HG03135 (cell line): ENCODE results near the gene OR5J2.
"Not testable (repeated sequence)": the region's sequence is repeated elsewhere in the genome, so short reads cannot be mapped to it uniquely, and the experiment has no call there.

Experiments
- ATAC-seq: cut with Tn5 transposase; IDR thresholded peaks from one replicate; pipeline ENCODE4 v1.9.1; 2021; ENCODE audit warnings: mild to moderate bottlenecking, moderate library complexity; ENCODE audit not compliant: unreplicated experiment

Gene OR5J2

DNA sequence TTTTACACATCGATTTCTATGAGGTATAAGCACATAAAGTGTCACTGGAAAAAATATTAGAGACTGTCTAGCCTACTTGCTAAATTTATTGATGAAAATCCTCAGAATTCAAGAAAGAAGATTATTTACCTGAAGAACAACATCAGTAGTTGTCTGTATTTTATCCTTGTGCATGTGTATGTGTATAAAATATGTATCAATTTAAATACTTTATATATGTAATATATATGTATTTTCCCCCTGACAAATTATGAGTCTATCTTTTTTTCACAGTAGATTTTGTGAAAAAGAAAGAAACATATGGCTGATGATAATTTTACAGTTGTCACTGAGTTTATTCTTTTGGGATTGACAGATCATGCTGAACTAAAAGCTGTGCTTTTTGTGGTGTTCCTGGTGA lies at the start of gene OR5J2:
Gene OR5J2 (plus strand): TSS at position 301 of the 400 bp plus-strand sequence. CDS start 0 bp downstream, at position 301.
- no peak for ATAC-seq

DNA sequence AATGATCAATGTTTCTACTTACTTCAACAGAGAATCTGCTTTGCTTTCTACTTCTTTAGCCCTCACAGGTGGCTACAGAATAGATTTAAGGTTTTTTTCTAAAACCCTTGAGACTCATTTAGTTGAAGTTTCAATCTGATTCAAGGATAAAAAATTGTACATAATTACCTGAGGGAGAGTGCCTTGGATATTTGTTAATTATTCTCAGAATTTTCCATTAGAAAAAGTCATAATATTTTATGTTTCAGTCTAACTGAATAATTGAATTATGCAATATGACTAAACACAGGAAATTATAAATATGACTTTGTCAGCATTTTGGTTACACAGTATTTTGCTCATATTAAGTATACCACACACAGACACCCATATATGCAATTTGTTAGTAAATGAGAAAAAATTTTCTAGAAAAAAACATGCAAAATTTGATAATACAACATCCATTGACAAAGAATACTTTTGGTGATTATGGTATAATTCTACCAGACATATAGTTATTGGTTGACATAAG lies 36.2 kb upstream of the OR5J2 start, which contains the start of gene OR8J3:
Gene OR8J3 (minus strand): TSS at position 51 of the 511 bp plus-strand sequence. CDS start 2,483 bp downstream, outside the sequence.
- no peak for ATAC-seq

DNA sequence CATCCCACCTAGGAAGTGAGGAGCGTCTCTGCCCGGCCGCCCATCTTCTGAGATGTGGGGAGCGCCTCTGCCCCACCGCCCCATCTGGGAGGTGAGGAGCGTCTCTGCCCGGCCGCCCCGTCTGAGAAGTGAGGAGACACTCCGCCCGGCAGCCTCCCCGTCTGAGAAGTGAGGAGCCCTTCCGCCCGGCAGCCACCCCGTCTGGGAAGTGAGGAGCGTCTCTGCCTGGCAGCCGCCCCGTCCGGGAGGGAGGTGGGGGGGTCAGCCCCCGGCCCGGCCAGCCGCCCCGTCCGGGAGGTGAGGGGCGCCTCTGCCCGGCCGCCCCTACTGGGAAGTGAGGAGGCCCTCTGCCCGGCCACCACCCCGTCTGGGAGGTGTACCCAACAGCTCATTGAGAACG lies 32.7 kb upstream of the OR5J2 start:
- not testable (repeated sequence) for ATAC-seq

DNA sequence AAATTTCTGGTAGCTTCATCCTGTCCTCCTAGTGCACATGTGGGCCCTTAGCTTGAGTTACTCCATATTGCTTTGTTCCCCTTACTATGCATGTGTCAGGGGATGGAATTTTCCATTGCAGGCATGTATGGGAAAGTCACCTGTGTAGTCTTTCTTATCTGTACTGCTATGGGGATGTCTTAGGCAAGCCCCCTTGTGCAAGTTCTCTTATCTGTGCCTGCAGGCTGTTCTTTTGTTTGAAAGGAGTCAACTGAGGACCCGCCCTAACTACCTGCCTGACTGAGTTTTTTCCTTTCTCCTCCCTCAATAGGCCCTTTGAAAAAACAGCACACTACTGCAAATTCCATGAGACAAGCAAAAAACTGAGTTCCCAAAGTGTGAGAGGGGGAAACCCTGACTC lies 25.0 kb upstream of the OR5J2 start:
- ATAC-seq: no peak

DNA sequence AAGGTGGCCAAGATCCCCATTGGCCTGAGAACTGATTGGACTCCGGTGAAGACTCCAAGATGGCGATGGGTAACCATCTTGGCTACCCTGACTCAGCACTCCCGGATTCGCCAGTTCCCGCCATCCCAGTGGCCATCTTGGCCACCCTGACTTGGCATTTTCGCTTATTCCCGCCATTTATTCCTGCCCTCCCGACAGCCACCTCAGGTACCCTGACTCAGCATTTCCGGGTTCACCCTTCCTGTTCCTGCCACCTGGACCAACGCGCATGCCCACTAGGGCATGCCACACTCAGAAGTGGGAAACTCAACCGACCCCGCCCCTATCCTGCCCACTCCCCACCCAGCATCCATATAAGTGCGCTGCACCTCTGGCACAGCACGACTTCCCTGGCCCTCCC lies 24.1 kb upstream of the OR5J2 start:
- ATAC-seq: no peak

DNA sequence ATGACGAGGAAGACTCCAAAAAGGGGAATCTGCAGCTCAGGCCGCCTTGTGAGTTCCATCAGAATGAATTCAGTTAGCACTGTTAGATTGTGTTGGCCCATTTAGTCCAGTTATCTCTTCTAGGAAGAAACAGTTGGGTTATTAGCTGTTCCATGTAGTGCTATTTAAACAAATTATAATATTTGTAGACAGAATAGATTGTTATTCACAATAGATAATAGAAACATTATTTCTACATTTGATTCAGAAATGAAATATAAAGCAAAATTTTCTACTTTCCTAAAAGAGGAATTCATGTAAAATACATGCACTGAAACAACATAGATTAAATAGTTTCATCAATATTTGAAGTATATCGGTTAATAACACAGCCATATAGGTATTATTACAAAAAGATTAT lies 16.2 kb upstream of the OR5J2 start, which contains the start of gene OR8K5:
Gene OR8K5 (minus strand): TSS at position 101 of the 400 bp plus-strand sequence. CDS start 0 bp downstream, at position 101.
- ATAC-seq: no peak

DNA sequence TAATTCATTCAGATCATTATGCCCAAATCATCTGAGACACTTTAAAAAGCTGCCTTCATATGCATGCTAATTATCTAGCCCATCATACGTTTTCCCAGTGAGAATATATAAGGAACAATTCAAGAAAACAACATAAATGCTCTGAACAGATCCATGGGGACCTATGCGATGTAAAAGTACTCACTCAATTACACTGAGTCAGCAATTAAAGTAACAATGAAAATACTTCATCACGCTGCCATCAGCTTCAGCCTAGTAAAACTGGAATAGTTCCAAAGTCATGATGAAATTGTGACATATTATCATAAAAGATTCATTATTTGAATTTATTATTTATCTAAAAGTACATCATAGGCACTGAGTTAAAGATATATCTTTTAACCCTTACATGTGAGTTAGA lies 12.6 kb upstream of the OR5J2 start:
- no peak for ATAC-seq

DNA sequence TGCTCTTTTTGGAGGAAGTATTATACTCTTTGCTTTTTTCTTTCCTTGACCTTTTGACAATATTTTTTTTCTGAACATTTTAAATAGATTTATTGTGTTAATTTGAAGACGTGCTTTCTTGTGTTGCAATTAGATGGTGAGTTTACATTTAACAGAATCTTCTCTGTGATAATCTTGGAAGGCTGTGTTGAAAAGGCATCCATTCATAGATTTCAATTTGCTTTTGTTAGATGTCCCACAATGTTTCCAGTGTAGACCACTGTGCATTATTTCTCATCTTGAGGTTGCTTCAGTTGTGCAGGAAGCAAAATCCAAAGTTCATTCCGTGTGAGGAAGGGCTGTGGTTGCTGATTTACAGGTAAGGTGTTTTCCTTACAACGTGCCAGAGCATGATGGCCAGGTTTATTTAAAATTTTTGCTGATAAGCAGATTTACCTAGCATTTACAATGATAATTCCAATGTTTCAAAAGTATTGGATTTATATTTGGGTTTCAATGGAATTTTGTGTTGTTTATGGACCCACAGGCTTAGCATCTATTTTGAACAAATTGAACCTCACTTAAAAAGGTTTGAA lies 4.1 kb upstream of the OR5J2 start:
- ATAC-seq: no peak

DNA sequence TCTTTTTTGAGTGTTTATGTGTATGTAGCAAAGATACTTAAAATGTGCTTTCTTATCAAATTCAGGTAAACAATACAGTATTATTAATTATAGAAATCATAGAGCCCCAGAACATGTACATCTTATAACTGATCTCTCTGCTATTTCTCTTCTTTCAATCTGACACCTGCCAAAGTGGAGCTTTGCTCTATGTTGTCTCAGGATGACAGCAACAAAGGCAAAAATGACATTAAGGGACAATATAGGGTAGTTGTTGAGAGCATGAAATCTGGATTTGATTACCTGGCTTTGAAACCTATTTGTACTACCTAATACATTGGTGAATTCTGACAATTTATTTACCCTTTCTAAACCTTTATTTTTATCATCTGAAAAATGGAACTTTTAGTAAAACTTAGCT lies 7.0 kb downstream of the OR5J2 start:
- ATAC-seq: no peak

DNA sequence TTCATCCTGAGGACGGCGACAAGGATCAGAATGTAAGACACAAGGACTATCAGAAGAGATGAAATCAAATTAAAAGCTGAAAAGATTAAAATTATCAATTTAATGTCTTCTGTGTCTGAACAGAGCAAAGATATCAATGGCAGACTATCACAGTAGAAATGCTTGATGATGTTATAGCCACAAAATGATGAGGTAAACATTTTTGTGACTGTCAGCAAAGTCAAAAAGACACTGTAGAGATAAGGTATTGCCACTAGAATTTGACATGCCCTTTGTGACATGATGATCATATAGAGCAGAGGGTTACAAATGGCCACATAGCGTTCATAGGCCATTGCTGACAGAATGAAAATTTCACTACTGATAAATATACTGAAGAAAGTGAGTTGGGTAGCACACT lies 12.2 kb downstream of the OR5J2 start:
- ATAC-seq: no peak

DNA sequence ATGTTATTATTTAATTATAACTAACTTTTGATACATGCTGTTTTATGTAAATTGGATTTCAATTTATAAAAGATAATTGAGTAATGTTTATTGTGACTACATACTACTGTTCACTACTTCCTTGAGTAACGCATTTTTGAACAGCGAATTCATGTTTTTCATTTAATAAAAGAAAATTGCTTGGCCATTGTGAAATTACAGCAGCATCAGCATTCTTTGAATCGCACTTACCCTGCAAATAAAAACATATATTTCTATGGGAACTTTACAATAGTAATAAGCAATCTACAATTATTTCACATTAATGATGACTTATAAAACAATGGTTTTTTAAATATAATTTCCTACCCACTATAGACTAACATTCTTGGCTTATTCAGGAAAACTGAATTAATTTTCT lies 20.3 kb downstream of the OR5J2 start:
- ATAC-seq: no peak

DNA sequence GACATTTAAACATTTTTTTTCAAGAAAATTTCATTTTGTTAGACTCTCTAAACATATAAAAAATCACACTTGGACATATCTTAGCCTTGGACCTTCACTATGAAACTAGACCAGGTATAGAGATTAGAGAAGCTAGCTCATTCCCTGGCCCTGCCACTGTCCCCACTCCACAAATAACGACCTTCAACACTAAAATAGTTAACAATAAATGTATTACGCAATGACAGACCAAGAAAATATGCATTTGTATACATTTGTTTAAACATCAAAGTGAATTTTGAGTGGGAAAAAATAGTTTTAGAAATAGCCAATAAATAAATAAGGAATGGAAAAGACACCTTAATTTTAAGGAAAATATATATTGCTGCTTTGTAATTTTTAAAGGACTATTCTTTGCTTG lies 20.9 kb downstream of the OR5J2 start:
- no peak for ATAC-seq

DNA sequence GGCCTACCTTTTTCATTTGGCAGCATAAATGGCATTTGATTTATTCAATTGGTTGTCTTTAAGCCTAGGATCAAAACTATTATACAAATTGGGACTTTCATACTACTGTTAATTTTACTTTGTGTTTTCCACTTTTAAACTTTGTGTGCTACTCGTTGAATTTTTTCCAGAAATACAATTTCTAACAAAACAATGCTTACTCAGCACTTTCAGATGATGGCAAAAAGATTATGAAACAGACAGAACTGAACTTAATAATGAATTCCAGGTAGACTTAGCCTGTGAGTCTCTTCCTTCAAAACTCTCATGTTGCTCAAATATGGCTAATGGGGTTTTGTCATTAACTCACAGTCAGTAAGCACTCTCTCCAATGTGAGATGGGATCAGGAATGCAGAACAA lies 31.4 kb downstream of the OR5J2 start:
- ATAC-seq: no peak

DNA sequence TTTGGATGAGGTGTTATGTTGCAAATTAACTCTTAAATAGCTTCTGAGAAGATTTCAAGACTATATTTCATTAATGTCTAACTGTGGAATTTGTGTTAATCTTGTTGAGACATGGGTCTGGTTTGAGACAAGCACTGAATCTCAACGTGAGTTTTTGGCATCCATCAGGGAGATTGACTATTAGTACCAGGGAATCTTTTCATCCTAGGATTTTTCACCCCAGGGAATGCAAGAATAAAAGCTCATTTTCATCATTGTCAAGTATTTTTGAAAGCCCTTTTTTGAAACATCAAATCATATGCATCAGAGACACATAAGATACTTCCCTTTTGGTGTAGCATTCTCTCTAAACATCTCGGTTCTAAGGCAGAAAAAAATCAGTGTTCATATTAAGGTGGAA lies 38.1 kb downstream of the OR5J2 start:
- ATAC-seq: no peak

DNA sequence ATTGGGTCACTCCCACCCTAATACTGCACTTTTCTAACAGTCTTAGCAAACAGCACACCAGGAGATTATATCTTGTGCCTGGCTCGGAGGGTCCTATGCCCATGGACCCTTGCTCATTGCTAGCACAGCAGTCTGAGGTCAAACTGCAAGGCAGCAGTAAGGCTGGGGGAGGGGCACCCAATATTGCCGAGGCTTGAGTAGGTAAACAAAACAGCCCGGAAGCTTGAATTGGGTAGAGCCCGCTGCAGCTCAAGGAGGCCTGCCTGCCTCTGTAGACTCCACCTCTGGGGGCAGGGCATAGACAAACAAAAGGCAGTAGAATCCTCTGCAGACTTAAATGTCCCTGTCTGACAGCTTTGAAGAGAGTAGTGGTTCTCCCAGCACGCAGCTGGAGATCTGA lies 43.3 kb downstream of the OR5J2 start:
- not testable (repeated sequence) for ATAC-seq
